ENCODE data around the gene RBM7.

The RBM7 gene

GRCh38 chr11:114386131-114386530 is 14.3 kb upstream of the RBM7 start:
- Histone ChIP-seq H3K27me3 (ENCODE audit: insufficient read depth, low read length, poor library complexity, severe bottlenecking) (no peaks in the 10 kb centered on the region), H2AFZ (ENCODE audit: low read length) (no peak overlapping the region), H3K36me3 (ENCODE audit: insufficient read depth, low read length) (no peaks in the 10 kb centered on the region), H4K20me1 (ENCODE audit: insufficient read depth, low read length, poor library complexity, severe bottlenecking) (no peaks in the 10 kb centered on the region), H3K4me1 (ENCODE audit: insufficient read depth, low read length, poor library complexity, severe bottlenecking) (no peaks in the 10 kb centered on the region), H3F3A (ENCODE audit: low read depth) (no peaks in the 10 kb centered on the region), H3K79me2 (ENCODE audit: insufficient read depth, low read length) (no peaks in the 10 kb centered on the region), H3K9ac (ENCODE audit: low read depth, low read length, poor library complexity, severe bottlenecking) (no peak overlapping the region), H3K4me3 (ENCODE audit: low read length, poor library complexity, severe bottlenecking) (no peak overlapping the region), H3K9me2 (replicated peaks; ENCODE audit: low read depth, low read length) (no peaks in the 10 kb centered on the region), H3K9me3 (ENCODE audit: insufficient read depth, low read depth, low read length) (no peaks in the 10 kb centered on the region; the same call in 1 of the 2 replicates), H3K4me2 (ENCODE audit: low read depth, low read length, poor library complexity, severe bottlenecking) (no peak overlapping the region)
- no peak for TF ChIP-seq EZH2phosphoT487 (IDR thresholded peaks at IDR 0.05; ENCODE audit: borderline replicate concordance)
- no peak for TF ChIP-seq CTCF (conservative IDR thresholded peaks at IDR 0.05; ENCODE audit: low read length)

- Histone ChIP-seq H2AFZ (ENCODE audit: low read length) (no peak overlapping the region), H3F3A (ENCODE audit: low read depth) (no peaks in the 10 kb centered on the region), H3K4me2 (ENCODE audit: low read depth, low read length, poor library complexity, severe bottlenecking) (no peak overlapping the region), H4K20me1 (ENCODE audit: insufficient read depth, low read length, poor library complexity, severe bottlenecking) (no peaks in the 10 kb centered on the region), H3K9me3 (ENCODE audit: insufficient read depth, low read depth, low read length) (no peaks in the 10 kb centered on the region; the same call in 1 of the 2 replicates), H3K4me1 (ENCODE audit: insufficient read depth, low read length, poor library complexity, severe bottlenecking) (no peaks in the 10 kb centered on the region), H3K79me2 (ENCODE audit: insufficient read depth, low read length) (no peaks in the 10 kb centered on the region), H3K4me3 (ENCODE audit: low read length, poor library complexity, severe bottlenecking) (no peak overlapping the region), H3K27me3 (ENCODE audit: insufficient read depth, low read length, poor library complexity, severe bottlenecking) (no peaks in the 10 kb centered on the region), H3K9me2 (replicated peaks; ENCODE audit: low read depth, low read length) (no peaks in the 10 kb centered on the region), H3K36me3 (ENCODE audit: insufficient read depth, low read length) (no peaks in the 10 kb centered on the region), H3K9ac (ENCODE audit: low read depth, low read length, poor library complexity, severe bottlenecking) (no peak overlapping the region)
- TF ChIP-seq CTCF (conservative IDR thresholded peaks at IDR 0.05; ENCODE audit: low read length) = no peak
Measured at GRCh38 chr11:114386545-114386944, 13.9 kb upstream of the RBM7 start.

- H2AFZ ChIP-seq (ENCODE audit: low read length) = no peak overlapping the region
- peaks cover 7% of the 10 kb centered on the region for H3K4me1 ChIP-seq (ENCODE audit: insufficient read depth, low read length, poor library complexity, severe bottlenecking)
Measured at GRCh38 chr11:114392735-114393667, 7.5 kb upstream of the RBM7 start.

More at GRCh38 chr11:114392735-114393667, 7.5 kb upstream of the RBM7 start:
- Histone ChIP-seq H3K4me3 (ENCODE audit: low read length, poor library complexity, severe bottlenecking) (no peak overlapping the region), H4K20me1 (ENCODE audit: insufficient read depth, low read length, poor library complexity, severe bottlenecking) (no peaks in the 10 kb centered on the region), H3F3A (ENCODE audit: low read depth) (peaks cover 3% of the 10 kb centered on the region; the same call in 1 of the 2 replicates), H3K4me2 (ENCODE audit: low read depth, low read length, poor library complexity, severe bottlenecking) (no peak overlapping the region), H3K9ac (ENCODE audit: low read depth, low read length, poor library complexity, severe bottlenecking) (no peak overlapping the region), H3K36me3 (ENCODE audit: insufficient read depth, low read length) (no peaks in the 10 kb centered on the region), H3K79me2 (ENCODE audit: insufficient read depth, low read length) (no peaks in the 10 kb centered on the region; the same call in 1 of the 2 replicates), H3K9me3 (ENCODE audit: insufficient read depth, low read depth, low read length) (no peaks in the 10 kb centered on the region), H3K27me3 (ENCODE audit: insufficient read depth, low read length, poor library complexity, severe bottlenecking) (no peaks in the 10 kb centered on the region), H3K9me2 (replicated peaks; ENCODE audit: low read depth, low read length) (no peaks in the 10 kb centered on the region)
- TF ChIP-seq CTCF (conservative IDR thresholded peaks at IDR 0.05; ENCODE audit: low read length) = no peak
- TF ChIP-seq EZH2phosphoT487 (IDR thresholded peaks at IDR 0.05; ENCODE audit: borderline replicate concordance) = no peak

All from Loucy (cell line).